GM21717 (cell line): ENCODE data around the gene ARMC12.
"Not testable (repeated sequence)": the region's sequence is repeated elsewhere in the genome, so short reads cannot be mapped to it uniquely, and the experiment has no call there.

Experiments
- ATAC-seq: cut with Tn5 transposase; IDR thresholded peaks from one replicate; pipeline ENCODE4 v1.9.1; 2021; ENCODE audit warnings: mild to moderate bottlenecking, moderate library complexity; ENCODE audit not compliant: unreplicated experiment

Gene ARMC12

GRCh38 chr6:35731736-35732532 lies 4.9 kb upstream of the ARMC12 start:
- peak; percentile 53 for ATAC-seq

- no peak for ATAC-seq
Measured at GRCh38 chr6:35733633-35734032, 3.2 kb upstream of the ARMC12 start.

DNA sequence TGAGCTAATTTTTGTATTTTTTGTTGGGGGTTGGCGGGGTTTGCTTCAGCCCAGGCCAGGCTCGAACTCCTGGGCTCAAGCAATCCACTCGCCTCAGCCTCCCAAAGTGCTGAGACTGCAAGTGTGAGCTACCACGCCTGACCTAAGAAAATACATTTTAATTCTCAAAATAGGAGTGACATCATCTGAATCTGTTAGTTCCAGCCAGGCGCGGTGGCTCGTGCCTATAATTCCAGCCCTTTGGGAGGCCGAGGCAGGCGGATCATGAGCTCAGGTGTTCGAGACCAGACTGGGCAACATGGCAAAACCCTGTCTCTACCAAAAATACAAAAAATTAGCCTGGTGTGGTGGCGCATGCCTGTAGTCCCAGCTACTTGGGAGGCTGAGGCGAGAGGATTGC lies 2.5 kb upstream of the ARMC12 start:
- not testable (repeated sequence) for ATAC-seq

- ATAC-seq: no peak
Measured at GRCh38 chr6:35735452-35735851, 1.4 kb upstream of the ARMC12 start.

DNA sequence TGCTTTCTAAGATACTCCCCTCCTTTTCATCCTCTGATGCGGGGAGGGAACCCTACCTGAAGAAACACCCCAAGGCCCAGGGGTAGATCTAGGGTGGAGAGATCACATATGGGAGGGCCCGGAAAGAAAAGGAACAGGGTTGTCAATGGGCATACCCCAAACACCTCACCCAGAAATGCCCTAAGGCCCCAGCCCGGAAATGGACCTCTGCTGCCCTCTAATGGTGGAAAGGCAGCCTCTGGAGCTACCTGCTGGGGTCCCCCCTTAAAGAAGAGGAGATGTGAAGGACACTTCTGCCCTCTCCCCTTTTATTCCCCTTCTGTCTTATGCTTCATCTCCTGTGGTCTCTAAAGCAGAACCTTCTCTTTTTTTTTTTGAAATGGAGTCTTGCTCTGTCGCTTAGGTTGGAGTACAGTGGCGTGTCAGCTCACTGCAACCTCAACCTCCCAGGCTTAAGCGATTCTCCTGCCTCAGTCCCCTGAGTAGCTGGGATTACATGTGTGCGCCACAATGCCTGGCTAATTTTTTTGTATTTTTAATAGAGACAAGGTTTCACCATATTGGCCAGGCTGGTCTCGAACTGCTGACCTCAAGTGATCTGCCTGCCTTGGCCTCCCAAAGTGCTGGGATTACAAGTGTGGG lies 458 bp upstream of the ARMC12 start:
- ATAC-seq: no peak

DNA sequence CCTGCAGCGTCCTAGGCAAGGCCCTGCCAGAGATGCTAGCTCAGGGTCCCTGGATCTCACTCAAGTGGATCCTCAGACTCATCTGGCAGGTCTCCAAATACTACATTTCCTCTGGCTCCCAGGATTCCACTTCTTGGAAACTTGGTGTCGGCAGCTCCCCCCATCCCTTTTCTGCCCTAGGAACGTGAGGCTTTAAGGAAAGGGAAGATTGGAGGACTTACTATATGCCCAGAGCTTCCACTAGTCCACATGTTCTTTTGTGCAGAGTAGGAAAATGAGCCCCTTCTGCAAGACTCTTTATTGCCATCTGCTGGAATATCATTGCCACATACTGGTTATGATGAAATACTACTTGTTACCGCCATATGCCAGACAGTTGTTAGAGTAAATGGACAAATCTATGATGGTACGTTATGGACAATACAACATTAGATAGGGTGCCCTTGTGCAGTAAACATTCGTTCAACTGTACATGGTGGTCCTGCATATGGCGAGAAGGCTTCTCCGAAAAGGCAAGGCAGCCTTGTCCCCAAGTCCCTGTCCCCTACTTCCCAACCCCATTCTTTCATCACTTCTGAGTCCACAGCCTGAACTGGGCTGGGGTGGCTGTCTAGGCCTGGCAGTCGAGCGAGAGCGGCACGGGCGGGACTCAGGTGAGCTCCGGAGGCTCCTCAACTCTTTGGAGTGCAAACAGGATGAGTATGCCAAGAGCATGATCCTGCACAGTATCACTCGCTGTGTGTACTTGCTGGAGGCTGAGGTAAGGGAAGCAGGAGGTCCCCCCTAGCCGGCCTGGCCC lies 780 bp downstream of the ARMC12 start:
- no peak for ATAC-seq

GRCh38 chr6:35739645-35740524 lies 3.1 kb downstream of the ARMC12 start:
- no peak for ATAC-seq

DNA sequence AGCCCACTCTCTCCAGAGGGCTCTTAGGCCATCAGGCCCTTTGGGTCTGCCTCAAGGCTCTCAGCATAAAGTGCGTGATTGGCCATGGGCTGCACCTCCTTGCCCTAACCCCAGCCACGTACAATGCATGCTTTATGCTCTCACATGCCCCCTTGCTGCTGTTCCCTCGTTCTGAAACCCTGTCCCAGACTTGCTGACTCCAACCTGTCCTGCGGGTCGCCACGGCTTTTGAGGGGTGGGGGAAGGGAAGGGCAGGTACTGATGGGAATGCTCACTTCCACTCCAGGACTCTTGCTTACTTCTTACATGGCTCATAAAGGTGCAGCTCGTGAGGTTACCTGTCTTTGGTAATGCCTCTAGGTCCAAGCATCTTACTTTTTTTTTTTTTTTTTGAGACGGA lies 6.0 kb downstream of the ARMC12 start:
- no peak for ATAC-seq

DNA sequence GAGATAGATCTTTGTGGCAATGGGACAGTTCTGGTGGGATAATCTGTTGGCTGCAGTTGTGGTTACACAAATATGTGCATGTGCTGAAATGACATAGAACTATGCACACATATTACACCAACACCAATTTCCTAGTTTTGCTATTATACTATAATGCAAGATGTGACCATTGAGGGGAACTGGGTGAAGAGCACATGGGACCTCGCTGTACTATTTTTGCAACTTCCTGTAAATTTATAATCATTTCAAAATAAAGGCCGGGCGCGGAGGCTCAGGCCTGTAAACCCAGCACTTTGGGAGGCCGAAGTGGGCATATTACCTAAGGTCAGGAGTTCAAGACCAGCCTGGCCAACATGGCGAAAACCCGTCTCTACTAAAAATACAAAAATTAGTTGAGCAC lies 8.7 kb downstream of the ARMC12 start:
- ATAC-seq: no peak

DNA sequence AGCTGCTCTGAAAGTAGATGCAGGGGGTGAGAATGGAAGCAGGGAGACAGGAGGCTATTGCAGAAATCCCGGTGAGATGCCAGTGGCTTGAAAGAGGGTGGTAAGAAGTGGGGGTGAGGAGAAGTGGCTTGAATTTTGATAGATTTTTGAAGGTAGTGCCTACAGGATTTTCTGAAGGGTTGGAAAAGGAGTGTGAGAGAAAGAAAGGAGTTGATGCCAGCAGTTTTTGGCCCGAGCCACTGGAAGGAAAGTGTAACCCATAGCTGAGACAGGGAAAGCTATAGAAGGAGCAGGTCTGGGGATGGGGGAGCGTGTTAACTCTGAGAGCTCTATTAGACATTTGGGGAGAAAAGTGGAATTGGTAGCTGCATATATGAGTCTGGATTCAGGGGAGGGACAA lies 9.7 kb downstream of the ARMC12 start:
- no peak for ATAC-seq

GRCh38 chr6:35747877-35748276 lies 11.0 kb downstream of the ARMC12 start:
- no peak for ATAC-seq

DNA sequence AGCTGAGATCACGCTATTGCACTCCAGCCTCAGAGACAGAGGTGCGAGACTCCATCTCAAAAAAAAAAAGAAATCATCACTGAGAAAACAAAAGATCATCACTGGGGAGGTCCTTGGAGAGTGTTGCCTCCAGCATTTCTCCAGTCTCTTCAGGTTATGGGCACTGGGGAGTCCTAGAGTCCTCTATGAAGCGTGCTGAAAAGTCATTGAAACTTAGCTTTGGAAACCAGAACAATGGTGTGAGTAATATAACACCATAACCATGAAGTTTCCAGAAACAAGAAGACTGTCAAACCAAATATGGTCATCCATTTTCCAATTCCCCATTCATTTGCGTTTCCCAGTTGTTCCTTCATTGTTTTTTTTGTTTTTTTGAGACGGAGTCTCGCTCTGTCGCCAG lies 13.7 kb downstream of the ARMC12 start:
- no peak for ATAC-seq

DNA sequence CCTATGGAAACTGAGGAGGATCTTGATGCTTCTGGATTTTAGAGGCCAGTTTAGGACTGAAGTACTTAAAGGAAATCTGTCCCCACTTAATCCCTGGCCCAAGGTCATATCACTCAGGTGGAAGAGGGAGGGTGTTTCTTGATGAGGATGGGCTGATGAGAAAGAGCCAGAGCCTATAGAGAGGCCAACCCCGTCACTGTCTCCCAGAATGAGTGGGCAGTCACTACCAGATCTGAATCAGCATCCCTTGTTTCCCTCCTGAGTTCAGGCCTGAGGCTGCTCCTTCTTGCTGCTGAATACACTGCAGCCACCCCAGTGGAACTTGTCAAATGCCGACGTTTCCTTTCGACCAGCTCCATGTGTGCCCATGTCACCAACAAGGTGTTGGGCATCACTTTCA lies 14.8 kb downstream of the ARMC12 start:
- ATAC-seq: no peak

DNA sequence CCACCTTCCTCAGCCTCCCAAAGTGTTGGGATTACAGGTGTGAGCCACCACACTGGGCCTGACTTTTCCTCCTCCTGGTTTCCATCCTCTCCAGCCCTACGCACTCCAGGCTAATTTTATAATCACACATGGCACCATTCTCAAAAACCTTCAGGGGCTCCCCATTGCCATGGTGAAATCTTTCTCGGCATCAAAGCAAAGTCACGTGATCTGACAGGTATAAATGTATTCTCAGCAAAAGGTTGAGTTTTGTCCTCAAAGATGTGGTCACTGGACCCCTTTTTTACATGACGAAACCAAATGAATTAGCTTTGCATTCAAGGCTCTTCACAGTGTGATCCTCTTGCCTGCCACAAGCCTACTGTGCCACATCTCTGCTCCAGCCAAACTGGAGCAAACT lies 15.5 kb downstream of the ARMC12 start:
- no peak for ATAC-seq

DNA sequence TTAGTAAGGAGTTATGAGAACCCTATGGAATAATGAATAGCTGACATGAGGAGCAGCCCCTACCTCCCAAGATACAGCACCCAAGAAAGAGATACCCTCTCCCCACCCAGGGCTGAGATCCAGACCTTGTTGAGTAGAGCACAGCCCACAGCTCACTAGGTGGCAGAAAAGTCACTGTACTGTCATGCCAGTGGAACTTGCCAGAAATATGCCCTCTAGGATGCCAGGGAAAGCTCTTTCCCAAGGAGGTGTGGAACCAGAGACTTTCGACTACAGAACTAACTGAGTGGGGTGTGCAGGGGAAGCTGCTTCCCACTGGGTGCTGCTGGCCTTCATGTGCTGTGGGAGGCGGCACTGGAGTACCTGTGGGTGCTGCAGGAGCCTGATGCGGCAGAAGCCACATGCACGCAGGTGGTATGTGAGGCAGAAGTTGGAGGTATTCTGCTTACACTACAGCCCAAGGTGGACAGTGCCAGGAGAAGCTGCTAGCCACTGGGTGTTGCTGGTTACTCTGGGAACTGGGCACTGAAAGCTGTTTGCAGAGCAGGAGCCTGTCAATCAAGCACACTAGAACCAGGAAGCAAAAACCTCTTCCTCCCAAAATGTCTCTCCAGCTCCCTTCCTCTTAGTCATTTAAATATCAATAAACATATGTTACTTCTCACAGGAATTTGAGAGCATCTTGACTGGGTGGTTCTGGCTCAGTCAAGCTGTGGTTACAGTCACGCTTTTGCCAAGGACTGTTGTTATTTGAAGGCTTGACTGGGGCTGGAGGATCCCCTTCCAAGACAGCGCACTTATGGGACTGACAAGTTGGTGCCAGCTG lies 17.8 kb downstream of the ARMC12 start:
- ATAC-seq: no peak

- no peak for ATAC-seq
Measured at GRCh38 chr6:35755278-35755924, 18.6 kb downstream of the ARMC12 start.

DNA sequence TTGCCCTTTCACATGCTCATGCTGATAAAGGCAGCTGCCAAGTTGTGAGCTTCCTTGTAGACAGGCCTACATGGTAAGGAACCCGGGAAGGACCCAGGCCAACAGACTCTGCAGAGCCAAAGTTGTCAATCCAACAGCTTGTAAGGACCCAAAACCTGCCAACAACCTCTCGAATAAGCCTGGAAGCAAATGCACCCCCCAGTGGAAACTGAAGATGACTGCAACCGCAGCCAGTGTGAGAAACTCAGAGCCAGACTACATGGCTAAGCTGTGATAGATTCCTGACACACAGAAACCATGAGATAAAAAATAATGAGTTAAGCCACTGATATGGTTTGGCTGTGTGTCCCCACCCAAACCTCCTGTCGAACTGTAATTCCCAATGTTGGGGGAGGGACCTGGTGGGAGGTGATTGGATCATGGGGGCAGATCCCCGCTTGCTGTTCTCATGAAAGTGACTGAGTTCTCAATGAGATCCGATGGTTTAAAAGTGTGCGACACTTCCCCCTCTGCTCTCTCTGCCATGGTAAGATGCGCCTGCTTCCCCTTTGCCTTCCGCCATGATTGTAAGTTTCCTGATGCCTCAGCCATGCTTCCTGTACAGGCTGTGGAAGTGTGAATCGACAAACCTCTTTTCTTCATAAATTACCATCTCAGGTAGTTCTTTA lies 20.8 kb downstream of the ARMC12 start:
- ATAC-seq: no peak

- ATAC-seq: no peak
Measured at GRCh38 chr6:35759426-35759825, 22.6 kb downstream of the ARMC12 start.

- no peak for ATAC-seq
Measured at GRCh38 chr6:35765739-35766138, 28.9 kb downstream of the ARMC12 start.
